Kidney (tissue), 14 donors: Measurements from ENCODE around the gene ZNF891. TPM values are rescaled to one million over a fixed set of nuclear protein-coding genes. Genes with fewer than 3 reads are reported as not detected.
A peak's percentile ranks its signal among the peaks of the same experiment; 100 is the strongest.

Source experiments
- DNase-seq, 5 donors: peaks; one replicate each; pipeline ENCODE4 v3.0.0-alpha.2; 2013 to 2020
- FAIRE-seq: peaks from 2 replicates; lab custom pipeline; 2012; peaks lifted over from hg19 to GRCh38; lab: Jason Lieb, UNC
- H3K27ac ChIP-seq, 2 donors: one replicate each; pipeline ENCODE4 v1.7.0; 2013; ENCODE audit warnings: low read depth in 2 of 2, low read length in 2 of 2, inconsistent platforms in 1 of 2
- H3K27me3 ChIP-seq: one replicate; pipeline ENCODE4 v1.7.1; 2013; ENCODE audit warnings: low read length, inconsistent platforms; ENCODE audit not compliant: control insufficient read depth, insufficient read depth
- H3K36me3 ChIP-seq, 3 donors: one replicate each; pipeline versions ENCODE4 v1.7.0 to v1.7.1; 2013; ENCODE audit warnings: low read length in 3 of 3, control low read depth in 1 of 3, inconsistent platforms in 1 of 3; ENCODE audit not compliant: insufficient read depth in 3 of 3, control insufficient read depth in 2 of 3
- H3K4me1 ChIP-seq, 3 donors: one replicate each; pipeline versions ENCODE4 v1.7.0 to v1.7.1; 2013; ENCODE audit warnings: low read length in 3 of 3, inconsistent platforms in 1 of 3, low read depth in 1 of 3; ENCODE audit not compliant: control insufficient read depth in 2 of 3, insufficient read depth in 2 of 3
- H3K4me3 ChIP-seq, 3 donors: one replicate each; pipeline versions ENCODE4 v1.7.0 to v1.8.1; 2013; ENCODE audit warnings: low read length in 3 of 3, control low read depth in 1 of 3, inconsistent platforms in 1 of 3
- H3K9ac ChIP-seq, 3 donors: one replicate each; pipeline versions ENCODE4 v1.7.0 to v1.7.1; 2013; ENCODE audit warnings: low read length in 3 of 3, control low read depth in 1 of 3, inconsistent platforms in 1 of 3
- H3K9me3 ChIP-seq, 3 donors: one replicate each; pipeline versions ENCODE4 v1.7.0 to v1.7.1; 2013; ENCODE audit warnings: low read length in 3 of 3, control low read depth in 1 of 3, inconsistent platforms in 1 of 3; ENCODE audit not compliant: control insufficient read depth in 2 of 3, insufficient read depth in 1 of 3
- intact Hi-C: fragments of 100-400 bp; cut with DNase I; formaldehyde crosslinking; loops from one replicate; pipeline ENCODE4 v1.11.1; 2022
- polyA plus RNA-seq: library from polyadenylated mRNA; stranded (reverse); fragments of 350-450 nt; fragmentation: Illumina TruSeq; extraction: RNeasy Lipid Tissue Mini Kit (QIAGEN cat#74804); gene quantifications from one replicate; pipeline ENCODE4 v1.2.3, GENCODE V29; 2014; ENCODE audit warnings: low read depth, low replicate concordance; ENCODE audit not compliant: insufficient read depth
- total RNA-seq: library from RNA; stranded (reverse); fragmentation: NEBNext Ultra II Directional; extraction: Animal tissue kit (Norgen Biotek cat#: 25700); gene quantifications from one replicate; pipeline ENCODE4 v1.2.1, GENCODE V29; 2021
- TF ChIP-seq, protein P1 (sequence below): IDR thresholded peaks from 3 replicates; pipeline ENCODE4 v1.5.1; 2012; ENCODE audit warnings: mild to moderate bottlenecking, moderate library complexity, borderline replicate concordance; ENCODE audit not compliant: insufficient read depth; ENCODE audit errors: extremely low read depth
- donor health status: control.
- donor health status: control.
- donor health status: control.
- donor health status: control.
- donor health status: control.
- donor health status: DM: yes; HTN: yes; CAD: no.
- donor health status: Normal renal cell carcinoma (clear cell type).

ZNF891 gene
- total and polyA plus RNA-seq, 2 donors from 2014 or later: 0.39 to 3.1 TPM

DNA sequence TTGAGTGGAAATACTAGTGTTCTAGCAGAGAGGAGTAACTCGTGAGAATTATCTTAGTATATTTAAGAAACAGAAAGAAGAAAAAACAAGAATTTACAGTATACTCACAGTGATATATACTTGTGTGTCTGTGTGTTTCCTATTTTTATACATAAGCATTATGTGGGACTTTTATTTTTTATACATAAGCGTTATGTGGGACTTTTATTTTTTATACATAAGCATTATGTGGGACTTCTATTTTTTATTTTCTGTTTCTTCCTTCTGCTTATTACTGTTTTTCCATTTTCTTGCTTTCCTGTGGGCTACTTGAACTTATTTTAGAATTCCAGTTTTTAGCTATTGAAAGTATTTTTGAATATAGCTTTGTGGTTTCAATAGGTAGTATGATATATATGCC lies 56.2 kb downstream of the ZNF891 start:
- Histone ChIP-seq H3K9ac (no peak overlapping the region), H3K36me3 (no peaks in the 10 kb centered on the region), H3K4me3 (no peak overlapping the region), H3K27me3 (no peaks in the 10 kb centered on the region), H3K9me3 (peaks cover 3 to 48% (median 16%) of the 10 kb centered on the region in 3 donors), H3K4me1 (no peaks in the 10 kb centered on the region), H3K27ac (no peak overlapping the region)
- TF ChIP-seq, protein P1, sequence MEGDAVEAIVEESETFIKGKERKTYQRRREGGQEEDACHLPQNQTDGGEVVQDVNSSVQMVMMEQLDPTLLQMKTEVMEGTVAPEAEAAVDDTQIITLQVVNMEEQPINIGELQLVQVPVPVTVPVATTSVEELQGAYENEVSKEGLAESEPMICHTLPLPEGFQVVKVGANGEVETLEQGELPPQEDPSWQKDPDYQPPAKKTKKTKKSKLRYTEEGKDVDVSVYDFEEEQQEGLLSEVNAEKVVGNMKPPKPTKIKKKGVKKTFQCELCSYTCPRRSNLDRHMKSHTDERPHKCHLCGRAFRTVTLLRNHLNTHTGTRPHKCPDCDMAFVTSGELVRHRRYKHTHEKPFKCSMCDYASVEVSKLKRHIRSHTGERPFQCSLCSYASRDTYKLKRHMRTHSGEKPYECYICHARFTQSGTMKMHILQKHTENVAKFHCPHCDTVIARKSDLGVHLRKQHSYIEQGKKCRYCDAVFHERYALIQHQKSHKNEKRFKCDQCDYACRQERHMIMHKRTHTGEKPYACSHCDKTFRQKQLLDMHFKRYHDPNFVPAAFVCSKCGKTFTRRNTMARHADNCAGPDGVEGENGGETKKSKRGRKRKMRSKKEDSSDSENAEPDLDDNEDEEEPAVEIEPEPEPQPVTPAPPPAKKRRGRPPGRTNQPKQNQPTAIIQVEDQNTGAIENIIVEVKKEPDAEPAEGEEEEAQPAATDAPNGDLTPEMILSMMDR: no peak
- FAIRE-seq (no peak), DNase-seq (no peak)
- intact Hi-C loops: no loop called here

DNA sequence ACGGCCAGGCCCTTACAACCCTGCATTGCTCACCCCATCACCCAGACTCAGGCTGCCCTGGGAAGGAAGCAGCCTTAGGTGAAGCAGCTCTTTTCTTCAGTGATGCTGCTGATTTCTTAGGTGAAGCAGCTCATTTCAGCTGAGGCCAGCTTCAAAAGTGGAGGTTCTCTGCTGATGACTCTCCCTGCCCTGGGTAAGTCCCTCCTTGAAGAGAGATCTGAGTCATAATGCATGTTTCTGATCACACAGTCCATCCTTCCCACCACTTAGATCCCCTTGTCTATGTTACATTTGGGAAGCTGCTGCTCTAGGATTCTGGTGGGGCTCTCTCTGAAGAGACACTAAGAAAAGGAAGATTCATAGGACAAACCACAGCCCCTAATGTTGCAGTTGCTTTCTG lies 66.5 kb downstream of the ZNF891 start:
- DNase-seq: no peak
- no peak overlapping the region for H3K27ac ChIP-seq
- no peak for FAIRE-seq
- H3K4me1 ChIP-seq: no peaks in the 10 kb centered on the region
- H3K4me3 ChIP-seq: no peak overlapping the region
- H3K36me3 ChIP-seq: peaks cover 0 to 5% (median 1%) of the 10 kb centered on the region in 3 donors
- H3K27me3 ChIP-seq: no peaks in the 10 kb centered on the region
- intact Hi-C loops: no loop called here
- H3K9me3 ChIP-seq: peaks cover 26 to 92% (median 80%) of the 10 kb centered on the region in 3 donors
- TF ChIP-seq, protein P1: no peak
- no peak overlapping the region for H3K9ac ChIP-seq

DNA sequence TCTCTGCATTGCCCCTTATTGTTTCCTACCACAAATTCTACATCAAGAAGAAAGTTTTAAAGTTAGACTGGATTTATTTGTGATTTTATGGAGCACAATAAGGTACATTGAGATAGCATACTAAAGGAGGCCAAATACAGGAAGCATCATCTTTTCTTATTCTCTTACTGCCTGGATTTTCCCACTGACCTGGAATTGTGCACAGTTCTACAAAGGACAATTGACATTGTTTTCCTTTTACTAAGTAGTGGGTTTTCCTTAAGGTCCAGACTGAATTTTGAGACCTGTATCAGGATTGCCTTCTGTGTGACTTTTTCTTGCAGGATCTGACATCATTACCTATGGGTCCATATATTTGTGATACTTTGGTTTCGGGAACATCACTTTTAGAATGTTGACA lies 68.1 kb downstream of the ZNF891 start:
- Histone ChIP-seq H3K36me3 (peaks cover 10 to 19% (median 16%) of the 10 kb centered on the region in 3 donors), H3K4me1 (no peaks in the 10 kb centered on the region), H3K4me3 (peak overlapping the region in 1 of 3 donors; percentile 21), H3K9me3 (peaks cover 41 to 98% (median 87%) of the 10 kb centered on the region in 3 donors), H3K27me3 (no peaks in the 10 kb centered on the region), H3K9ac (no peak overlapping the region), H3K27ac (no peak overlapping the region)
- intact Hi-C loops: no loop called here
- no peak for FAIRE-seq
- DNase-seq: no peak
- TF ChIP-seq, protein P1: no peak
